Adipose tissue (tissue), 3 donors: ENCODE results near the gene PPDPF. TPM values are rescaled to one million over a fixed set of nuclear protein-coding genes. Genes with fewer than 3 reads are reported as not detected.
"Not testable (repeated sequence)": the region's sequence is repeated elsewhere in the genome, so short reads cannot be mapped to it uniquely, and the experiment has no call there.

Source experiments
- H3K27ac ChIP-seq: one replicate; pipeline ENCODE4 v1.5.1; 2013; ENCODE audit warnings: low read depth, low read length
- WGBS, 3 donors: extraction: QIAGEN DNeasy Blood & Tissue Kit; methylation state at CpG; one replicate each; pipeline ENCODE4 v1.1.7; 2013; 5-methylcytosine and 5-hydroxymethylcytosine counted together
- polyA plus RNA-seq, 3 donors: library from polyadenylated mRNA; stranded (reverse); fragments of 200-250 nt; gene quantifications; one replicate each; pipeline ENCODE4 v1.2.3, GENCODE V29; 2013
- donor health status: healthy with polysubstance abuse.
- donor health status: Bipolar disorder and iron deficiency.
- donor health status: healthy.

Gene PPDPF
- polyA plus RNA-seq, 3 donors = 195 to 215 (median 203) TPM

- H3K27ac ChIP-seq = no peak within 1 kb of the TSS
- WGBS, 3 donors = 0 to 4% (median 2%) methylated on average over 24 to 34 of the region's 34 CpGs
These were observed 33.3 kb downstream of the PPDPF start, which contains the start of gene FNDC11 for GRCh38 chr20:63553933-63554290. Gene FNDC11 (plus strand): TSS chr20:63554159. CDS start chr20:63555664, 1,505 bp downstream.

GRCh38 chr20:63554361-63555278 is 34.1 kb downstream of the PPDPF start:
- H3K27ac ChIP-seq = no peak overlapping the region
- 73 to 77% (median 74%) methylated on average over 36 to 38 of the region's 38 CpGs for WGBS, 3 donors

- WGBS, 3 donors = 94 to 96% (median 95%) methylated on average over 45 of the region's 45 CpGs
- H3K27ac ChIP-seq = no peak overlapping the region
These were observed 35.3 kb downstream of the PPDPF start for GRCh38 chr20:63555661-63556381.

- H3K27ac ChIP-seq = no peak overlapping the region
- 70 to 86% (median 78%) methylated on average over 17 to 23 of the region's 23 CpGs for WGBS, 3 donors
These were observed 36.4 kb downstream of the PPDPF start for GRCh38 chr20:63556873-63557478.

- WGBS, 3 donors = 88 to 92% (median 91%) methylated on average over 18 to 19 of the region's 19 CpGs
- H3K27ac ChIP-seq = no peak overlapping the region
These were observed 36.9 kb downstream of the PPDPF start for GRCh38 chr20:63557481-63557891.

GRCh38 chr20:63558804-63559484 is 38.4 kb downstream of the PPDPF start:
- 89 to 94% (median 94%) methylated on average over 14 of the region's 14 CpGs for WGBS, 3 donors
- H3K27ac ChIP-seq = no peak overlapping the region

- not testable (repeated sequence) for H3K27ac ChIP-seq
- 94 to 96% (median 95%) methylated on average over 20 to 30 of the region's 31 CpGs for WGBS, 3 donors
These were observed 39.1 kb downstream of the PPDPF start for GRCh38 chr20:63559485-63560332.

GRCh38 chr20:63560333-63560805 is 39.8 kb downstream of the PPDPF start:
- no peak overlapping the region for H3K27ac ChIP-seq
- 94 to 98% (median 97%) methylated on average over 16 of the region's 16 CpGs for WGBS, 3 donors

- WGBS, 3 donors = 91 to 94% (median 94%) methylated on average over 26 of the region's 26 CpGs
These were observed 40.5 kb downstream of the PPDPF start for GRCh38 chr20:63560856-63561609.

GRCh38 chr20:63561624-63562396 is 41.2 kb downstream of the PPDPF start:
- 88 to 92% (median 91%) methylated on average over 32 to 36 of the region's 36 CpGs for WGBS, 3 donors
- no peak overlapping the region for H3K27ac ChIP-seq

More at GRCh38 chr20:63560856-63561609, 40.5 kb downstream of the PPDPF start:
- H3K27ac ChIP-seq = no peak overlapping the region

GRCh38 chr20:63562461-63563224 is 42.1 kb downstream of the PPDPF start:
- 94 to 95% (median 94%) methylated on average over 52 to 54 of the region's 54 CpGs for WGBS, 3 donors
- no peak overlapping the region for H3K27ac ChIP-seq

GRCh38 chr20:63563225-63563935 is 42.8 kb downstream of the PPDPF start:
- 92 to 94% (median 93%) methylated on average over 48 to 55 of the region's 55 CpGs for WGBS, 3 donors
- no peak overlapping the region for H3K27ac ChIP-seq

GRCh38 chr20:63564036-63564810 is 43.7 kb downstream of the PPDPF start:
- no peak overlapping the region for H3K27ac ChIP-seq
- WGBS, 3 donors = 96 to 97% (median 97%) methylated on average over 60 to 62 of the region's 62 CpGs
